Psoas muscle (tissue), 8 donors: ENCODE measurements around the gene ACSL5. TPM values are rescaled to one million over a fixed set of nuclear protein-coding genes. Genes with fewer than 3 reads are reported as not detected.
"Not testable (repeated sequence)": the region's sequence is repeated elsewhere in the genome, so short reads cannot be mapped to it uniquely, and the experiment has no call there.

Experiments
- ATAC-seq, 4 donors: fragments of 200-7000 bp; cut with Tn5 transposase; one replicate each; pipeline ENCODE4 v1.9.1; 2020; ENCODE audit warnings: moderate library complexity in 3 of 4, mild to moderate bottlenecking in 2 of 4
- DNase-seq, 2 donors: peaks; one replicate each; pipeline ENCODE4 v3.0.0-alpha.2; 2020
- H3K27ac ChIP-seq: fragments of 200-600 bp; one replicate; pipeline ENCODE4 v1.8.0; 2022
- H3K27me3 ChIP-seq, 3 donors: fragments of 200-600 bp in 1 of 3; one replicate each; pipeline versions ENCODE4 v1.6.1 to v1.8.0; 2013 to 2022; ENCODE audit warnings: low read length in 2 of 3, mild to moderate bottlenecking in 2 of 3, moderate library complexity in 1 of 3; ENCODE audit not compliant: insufficient read depth in 3 of 3
- H3K36me3 ChIP-seq, 2 donors: fragments of 200-600 bp in 1 of 2; one replicate each; pipeline versions ENCODE4 v1.6.1 to v1.8.0; 2013 to 2022; ENCODE audit warnings: low read depth in 1 of 2, mild to moderate bottlenecking in 1 of 2, moderate library complexity in 1 of 2; ENCODE audit not compliant: insufficient read depth in 1 of 2
- H3K4me1 ChIP-seq: fragments of 200-600 bp; one replicate; pipeline ENCODE4 v1.8.0; 2022
- H3K4me3 ChIP-seq: fragments of 200-600 bp; one replicate; pipeline ENCODE4 v1.8.0; 2022; ENCODE audit warnings: mild to moderate bottlenecking
- H3K9me3 ChIP-seq: fragments of 200-600 bp; one replicate; pipeline ENCODE4 v1.8.0; 2022
- WGBS, 3 donors: extraction: QIAGEN DNeasy Blood & Tissue Kit; methylation state at CpG; one replicate each; pipeline versions ENCODE4 v1.1.6 to v1.1.7; 2013; 5-methylcytosine and 5-hydroxymethylcytosine counted together
- intact Hi-C, 2 donors: fragments of 100-400 bp; cut with DNase I; formaldehyde crosslinking; loops; one replicate each; pipeline versions ENCODE4 v1.11.0 to v1.14.2; 2022
- polyA plus RNA-seq, 3 donors: library from polyadenylated mRNA; stranded (reverse); fragments of 200-250 nt; gene quantifications; one replicate each; pipeline ENCODE4 v1.2.3, GENCODE V29; 2013
- total RNA-seq, 4 donors: library from RNA; stranded (reverse); fragmentation: NEBNext Ultra II Directional in 2 of 4; extraction: Animal tissue kit (Norgen Biotek cat#: 25700) in 2 of 4; gene quantifications; one replicate each; pipeline versions ENCODE4 v1.2.1 to v1.2.4, GENCODE V29; 2021 to 2023
- TF ChIP-seq, protein P1 (sequence below): fragments of 200-600 bp; IDR thresholded peaks from one replicate; pipeline ENCODE4 v1.8.0; 2022; ENCODE audit warnings: antibody characterized with exemption
- donor health status: healthy with polysubstance abuse.
- donor health status: DM: no; HTN: no; CAD: no; lungs with moderate emphysema.
- donor health status: Bipolar disorder and iron deficiency.
- donor health status: healthy.
- donor health status: DM: yes; HTN: yes; CAD: no.
- donor health status: DM: no; HTN: no; CAD: no.
- donor health status: DM: no; HTN: no; CAD: no.
- donor health status: DM: yes; HTN: yes; CAD: no.

Gene ACSL5
- total and polyA plus RNA-seq, 7 donors: 2.2 to 4.5 (median 3.4) TPM

DNA sequence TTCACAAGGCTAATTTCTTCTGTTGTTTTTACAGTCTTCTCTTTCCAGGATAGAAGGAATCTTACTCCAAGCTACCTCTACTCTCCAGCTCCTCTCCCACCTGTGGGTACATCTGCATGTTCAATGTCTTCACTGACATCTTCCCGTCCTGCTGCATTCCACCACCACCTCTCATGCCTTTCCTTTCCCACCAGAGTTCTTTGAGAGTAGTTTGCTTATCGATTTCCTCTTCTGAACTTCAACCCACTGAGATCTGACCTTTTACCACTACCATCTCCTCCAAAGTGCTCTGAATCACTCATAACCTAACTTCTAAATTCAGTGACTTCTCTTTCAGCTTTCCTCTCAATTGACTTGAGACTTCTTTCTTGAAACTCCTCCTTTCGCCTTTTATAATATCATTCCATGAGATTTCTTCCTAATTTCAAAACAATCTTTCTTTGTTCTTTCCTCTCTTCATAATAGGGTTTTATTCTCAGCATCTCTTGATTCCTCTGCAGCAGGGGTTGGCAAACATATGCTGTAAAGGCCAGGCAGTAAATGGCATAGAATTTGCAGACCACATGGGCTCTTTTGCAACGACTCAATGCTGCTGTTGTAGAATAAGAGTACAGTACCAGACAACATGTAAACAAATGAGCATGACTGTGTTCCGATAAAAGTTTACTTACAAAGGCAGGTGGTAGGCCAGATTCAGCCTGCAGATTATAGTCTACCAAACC is 22.1 kb downstream of the ACSL5 start:
- TF ChIP-seq, protein P1, sequence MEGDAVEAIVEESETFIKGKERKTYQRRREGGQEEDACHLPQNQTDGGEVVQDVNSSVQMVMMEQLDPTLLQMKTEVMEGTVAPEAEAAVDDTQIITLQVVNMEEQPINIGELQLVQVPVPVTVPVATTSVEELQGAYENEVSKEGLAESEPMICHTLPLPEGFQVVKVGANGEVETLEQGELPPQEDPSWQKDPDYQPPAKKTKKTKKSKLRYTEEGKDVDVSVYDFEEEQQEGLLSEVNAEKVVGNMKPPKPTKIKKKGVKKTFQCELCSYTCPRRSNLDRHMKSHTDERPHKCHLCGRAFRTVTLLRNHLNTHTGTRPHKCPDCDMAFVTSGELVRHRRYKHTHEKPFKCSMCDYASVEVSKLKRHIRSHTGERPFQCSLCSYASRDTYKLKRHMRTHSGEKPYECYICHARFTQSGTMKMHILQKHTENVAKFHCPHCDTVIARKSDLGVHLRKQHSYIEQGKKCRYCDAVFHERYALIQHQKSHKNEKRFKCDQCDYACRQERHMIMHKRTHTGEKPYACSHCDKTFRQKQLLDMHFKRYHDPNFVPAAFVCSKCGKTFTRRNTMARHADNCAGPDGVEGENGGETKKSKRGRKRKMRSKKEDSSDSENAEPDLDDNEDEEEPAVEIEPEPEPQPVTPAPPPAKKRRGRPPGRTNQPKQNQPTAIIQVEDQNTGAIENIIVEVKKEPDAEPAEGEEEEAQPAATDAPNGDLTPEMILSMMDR: no peak
- Histone ChIP-seq H3K27ac (no peak overlapping the region), H3K36me3 (no peaks in the 10 kb centered on the region), H3K9me3 (no peaks in the 10 kb centered on the region), H3K4me3 (no peak overlapping the region), H3K4me1 (no peaks in the 10 kb centered on the region), H3K27me3 (no peaks in the 10 kb centered on the region)
- intact Hi-C loops: no loop called here
- 66 to 69% (median 67%) methylated on average over 5 of the region's 5 CpGs for WGBS, 3 donors
- ATAC-seq (no peak), DNase-seq (no peak)

DNA sequence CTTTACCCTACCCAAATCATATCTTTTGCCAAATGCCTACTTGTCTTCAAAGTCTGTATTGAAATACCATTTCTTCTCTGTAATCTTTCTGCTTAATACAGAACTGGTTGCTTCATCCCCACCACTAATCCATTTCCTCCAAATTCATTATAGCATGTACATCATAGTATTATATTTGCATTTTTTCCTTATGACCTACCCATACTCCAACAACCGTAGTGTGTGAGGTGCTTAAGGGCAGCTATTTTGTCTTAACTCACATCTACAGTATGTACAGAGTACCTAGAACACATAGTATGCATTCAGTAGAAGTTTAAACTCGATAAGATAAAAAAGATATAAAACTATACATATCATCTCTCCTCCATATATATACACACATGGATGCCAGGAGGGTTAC is 23.7 kb downstream of the ACSL5 start:
- H3K27me3 ChIP-seq: no peaks in the 10 kb centered on the region
- ATAC-seq: no peak
- WGBS, 3 donors: 79 to 84% (median 84%) methylated on average over 2 of the region's 2 CpGs

DNA sequence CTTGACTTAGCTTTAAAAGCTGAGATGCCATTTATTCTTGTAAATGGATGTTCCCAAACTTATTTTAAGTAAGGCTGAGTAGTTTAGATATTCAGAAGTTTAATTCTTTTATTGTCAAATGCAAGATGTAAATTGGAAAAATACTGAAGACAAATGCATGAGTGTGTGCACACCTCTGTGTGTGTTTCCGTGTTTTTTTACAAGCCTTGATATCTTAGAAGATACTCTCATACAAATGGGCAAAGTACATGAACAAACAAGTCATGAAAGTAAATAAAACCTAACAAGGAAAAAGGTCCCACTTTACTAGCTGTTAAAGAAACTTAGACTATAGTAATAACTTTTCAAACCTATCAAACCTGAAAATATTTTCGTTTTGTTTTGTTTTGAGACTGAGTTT is 29.0 kb downstream of the ACSL5 start:
- ATAC-seq: no peak
- intact Hi-C loops: no loop called here
- TF ChIP-seq, protein P1: no peak
- H3K36me3 ChIP-seq: no peaks in the 10 kb centered on the region
- DNase-seq: no peak
- H3K9me3 ChIP-seq: no peaks in the 10 kb centered on the region
- H3K27me3 ChIP-seq: no peaks in the 10 kb centered on the region
- 74 to 80% (median 79%) methylated on average over 2 of the region's 2 CpGs for WGBS, 3 donors
- H3K4me3 ChIP-seq: no peak overlapping the region
- no peak overlapping the region for H3K27ac ChIP-seq
- H3K4me1 ChIP-seq: no peaks in the 10 kb centered on the region

More for the DNA sequence above, 23.7 kb downstream of the ACSL5 start:
- TF ChIP-seq, protein P1: no peak
- no peaks in the 10 kb centered on the region for H3K36me3 ChIP-seq
- no peaks in the 10 kb centered on the region for H3K4me1 ChIP-seq
- no peak overlapping the region for H3K4me3 ChIP-seq
- intact Hi-C loops: no loop called here
- no peak for DNase-seq
- no peaks in the 10 kb centered on the region for H3K9me3 ChIP-seq
- no peak overlapping the region for H3K27ac ChIP-seq

DNA sequence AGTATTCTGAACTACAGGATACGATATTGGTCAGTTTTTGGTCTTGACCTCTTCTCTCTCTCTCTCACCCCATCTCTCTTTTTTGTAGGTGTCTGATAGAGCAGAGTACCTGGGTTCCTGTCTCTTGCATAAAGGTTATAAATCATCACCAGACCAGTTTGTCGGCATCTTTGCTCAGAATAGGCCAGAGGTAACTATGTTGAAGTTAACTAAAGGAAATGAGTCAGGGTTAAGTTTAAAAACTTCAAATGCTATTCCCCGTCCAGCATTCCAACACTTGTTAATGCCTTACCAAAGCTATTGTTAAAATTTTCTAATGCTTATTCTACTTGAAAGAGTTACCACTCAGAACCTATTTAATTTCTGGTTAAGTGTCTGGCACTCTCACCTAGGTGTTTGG is 30.7 kb downstream of the ACSL5 start:
- WGBS, 3 donors: 66 to 85% (median 82%) methylated on average over 3 of the region's 3 CpGs

DNA sequence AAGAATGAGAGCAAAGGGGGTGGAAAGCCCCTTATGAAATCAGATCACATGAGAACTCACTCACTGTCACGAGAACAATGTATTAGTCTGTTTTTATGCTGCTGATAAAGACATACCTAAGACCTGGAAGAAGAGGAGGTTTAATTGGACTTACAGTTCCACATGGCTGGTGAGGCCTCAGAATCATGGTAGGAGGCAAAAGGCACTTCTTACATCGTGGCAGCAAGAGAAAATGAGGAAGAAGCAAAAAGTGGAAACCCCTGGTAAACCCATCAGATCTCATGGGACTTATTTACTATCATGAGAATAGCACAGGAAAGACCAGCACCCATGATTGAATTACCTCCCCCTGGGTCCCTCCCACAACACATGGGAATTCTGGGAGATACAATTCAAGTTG is 32.9 kb downstream of the ACSL5 start:
- H3K27me3 ChIP-seq, intact Hi-C loops, H3K9me3 ChIP-seq, H3K27ac ChIP-seq, H3K4me1 ChIP-seq, H3K36me3 ChIP-seq, DNase-seq, ATAC-seq, H3K4me3 ChIP-seq: not testable (repeated sequence)
- 63 to 70% (median 66%) methylated on average over 2 of the region's 2 CpGs for WGBS, 3 donors

More for the DNA sequence above, 30.7 kb downstream of the ACSL5 start:
- no peak for DNase-seq
- TF ChIP-seq, protein P1: no peak
- intact Hi-C loops: no loop called here
- Histone ChIP-seq H3K36me3 (no peaks in the 10 kb centered on the region), H3K27ac (no peak overlapping the region), H3K4me3 (no peak overlapping the region), H3K9me3 (no peaks in the 10 kb centered on the region), H3K4me1 (no peaks in the 10 kb centered on the region), H3K27me3 (no peaks in the 10 kb centered on the region)
- ATAC-seq: no peak
